Measurements from ENCODE around the gene ACOT11.

The ACOT11 gene

GRCh38 chr1:54645806-54646676 is 98.0 kb downstream of the ACOT11 start:
- no peak for DNase-seq (ENCODE audit: low spot score)

DNA sequence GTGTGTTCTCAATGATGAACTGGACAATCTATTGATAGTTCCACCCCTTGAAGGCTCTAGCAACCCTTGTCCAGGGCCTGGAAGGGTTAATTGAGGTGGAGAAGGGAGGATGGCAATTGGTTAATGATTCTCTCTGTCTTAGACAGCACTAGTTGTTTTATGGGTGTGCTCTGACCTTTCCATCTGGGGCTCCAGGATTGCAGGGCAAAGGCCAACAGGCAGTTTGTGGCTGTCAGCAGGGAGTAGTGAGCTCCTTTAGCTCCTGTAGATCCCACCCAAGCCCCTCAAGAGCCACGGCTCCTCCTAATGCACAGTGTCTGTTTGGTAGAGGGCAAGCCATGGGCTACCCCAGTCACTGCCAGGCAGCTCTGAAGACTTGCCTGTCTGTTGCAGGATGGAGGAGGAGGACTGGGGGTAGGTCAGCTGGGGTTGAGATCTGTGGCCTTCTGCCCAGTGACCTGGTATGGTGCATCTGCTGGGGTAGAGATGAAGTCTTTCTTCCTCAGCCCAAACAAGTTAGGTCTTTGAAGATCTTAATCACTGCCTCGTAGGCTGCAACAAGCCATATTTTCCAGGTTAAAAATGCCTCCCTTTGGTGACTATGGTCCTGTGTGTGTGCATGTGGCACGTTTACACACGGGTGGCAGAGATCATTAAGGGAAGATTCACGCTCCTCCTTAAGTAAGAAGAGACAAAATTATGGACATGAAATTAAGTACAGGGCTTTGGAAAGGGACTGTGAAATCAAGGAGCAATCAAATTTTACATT is 101.3 kb downstream of the ACOT11 start:
- DNase-seq (ENCODE audit: low spot score) = no peak

DNA sequence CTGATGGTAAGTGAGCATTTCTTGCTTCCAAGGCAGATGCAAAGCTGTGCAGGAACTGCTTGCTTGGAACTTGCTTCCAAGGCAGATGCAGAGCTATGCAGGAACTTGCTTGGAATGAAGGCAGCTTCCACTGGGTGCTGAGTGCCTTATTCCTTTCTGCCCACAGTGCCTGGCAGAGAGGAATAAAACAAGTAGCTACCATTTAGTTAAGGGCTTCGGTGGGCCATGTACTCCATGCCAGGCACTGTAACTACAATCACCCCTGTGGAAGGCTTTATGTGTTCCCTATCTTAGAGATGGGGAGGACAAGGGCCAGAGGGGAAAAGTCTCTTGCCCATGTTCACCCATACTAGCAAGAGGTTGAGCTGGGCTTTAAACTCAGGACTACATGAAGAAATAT is 101.9 kb downstream of the ACOT11 start:
- no peak for DNase-seq (ENCODE audit: low spot score)

DNA sequence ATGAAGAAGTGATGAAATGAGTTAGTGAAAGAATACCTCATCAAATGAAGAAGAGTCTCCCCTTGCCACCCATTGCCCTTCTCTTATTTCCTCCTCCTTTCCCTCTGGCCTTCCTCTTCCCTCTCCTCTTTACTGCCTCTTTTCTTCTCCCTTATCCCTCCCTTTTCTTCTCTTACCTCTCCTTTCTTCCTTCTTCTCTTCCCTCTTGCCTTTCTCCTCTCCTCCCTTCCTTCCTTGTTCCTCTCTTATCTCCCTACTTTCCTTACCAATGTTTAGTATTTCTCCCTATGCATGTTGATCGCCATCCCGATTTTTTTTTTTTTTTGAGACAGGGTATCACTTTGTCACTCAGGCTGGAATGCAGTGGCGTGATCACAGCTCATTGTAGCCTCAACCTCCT is 102.4 kb downstream of the ACOT11 start:
- no peak for DNase-seq (ENCODE audit: low spot score)

DNA sequence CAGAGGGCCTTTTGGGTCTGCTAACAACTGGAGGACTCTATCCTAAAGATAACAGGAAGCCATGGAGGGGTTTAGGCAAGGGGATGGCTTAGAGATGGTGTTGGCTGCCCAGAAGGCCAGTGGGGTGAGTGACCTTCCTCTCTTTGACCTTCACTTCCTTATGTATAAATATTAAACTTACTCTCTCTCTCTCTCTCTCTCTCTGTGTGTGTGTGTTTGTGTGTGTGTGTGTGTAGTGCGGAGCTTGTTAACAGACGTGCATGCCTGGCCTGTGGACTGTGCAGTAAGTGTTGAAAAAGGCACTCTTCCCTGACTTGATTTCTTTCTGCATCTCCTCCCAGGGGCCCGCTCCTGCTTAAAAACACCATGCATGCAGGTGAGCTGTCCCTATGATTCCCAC is 103.6 kb downstream of the ACOT11 start:
- no peak for DNase-seq (ENCODE audit: low spot score)

GRCh38 chr1:54652168-54652567 is 104.1 kb downstream of the ACOT11 start:
- DNase-seq (ENCODE audit: low spot score) = no peak

GRCh38 chr1:54653036-54653435 is 105.0 kb downstream of the ACOT11 start:
- no peak for DNase-seq (ENCODE audit: low spot score)

DNA sequence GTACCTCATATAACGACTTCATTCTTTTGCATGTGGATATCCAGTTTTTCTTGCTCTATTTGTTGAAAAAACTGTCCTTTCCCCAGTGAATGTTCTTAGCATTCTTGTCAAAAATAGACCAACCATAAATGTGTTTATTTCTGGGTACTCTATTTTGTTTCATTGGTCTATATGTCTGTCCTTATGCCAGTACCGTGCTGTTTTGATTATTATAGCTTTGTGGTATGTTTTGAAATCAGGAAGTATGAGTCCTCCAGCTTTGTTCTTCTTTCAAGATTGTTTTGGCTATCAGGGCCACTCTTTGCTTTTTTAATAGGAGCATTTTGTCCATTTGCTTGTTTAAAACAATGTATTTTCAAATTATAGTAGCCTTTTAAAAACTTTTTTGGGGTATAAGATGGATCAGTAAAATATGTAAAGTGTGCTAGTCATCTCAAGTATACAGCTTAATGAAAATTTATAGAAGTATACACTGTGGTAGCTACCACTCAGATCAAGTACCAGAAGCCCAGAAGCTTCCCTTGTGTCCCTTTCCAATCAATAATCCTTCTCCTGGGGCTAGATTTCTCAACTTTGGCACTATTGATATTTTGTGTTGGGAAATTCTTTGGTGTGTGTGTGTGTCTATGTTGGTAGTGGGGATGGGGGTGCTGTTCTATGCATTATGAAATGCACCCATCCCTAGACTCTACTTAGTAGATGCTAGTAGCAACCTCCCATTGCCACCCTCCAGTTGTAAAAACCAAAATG is 110.3 kb downstream of the ACOT11 start:
- DNase-seq (ENCODE audit: low spot score) = no peak
